GM11168 (cell line): ENCODE results near the gene CACNA1S.

Experiments used
- in situ Hi-C: fragments of 300-500 bp; cut with MboI; formaldehyde crosslinking; loops from one replicate; pipeline ENCODE4 v1.12.0; 2022; ENCODE audit warnings: low sequenced_read_pairs; ENCODE audit not compliant: unreplicated experiment

The CACNA1S gene

DNA sequence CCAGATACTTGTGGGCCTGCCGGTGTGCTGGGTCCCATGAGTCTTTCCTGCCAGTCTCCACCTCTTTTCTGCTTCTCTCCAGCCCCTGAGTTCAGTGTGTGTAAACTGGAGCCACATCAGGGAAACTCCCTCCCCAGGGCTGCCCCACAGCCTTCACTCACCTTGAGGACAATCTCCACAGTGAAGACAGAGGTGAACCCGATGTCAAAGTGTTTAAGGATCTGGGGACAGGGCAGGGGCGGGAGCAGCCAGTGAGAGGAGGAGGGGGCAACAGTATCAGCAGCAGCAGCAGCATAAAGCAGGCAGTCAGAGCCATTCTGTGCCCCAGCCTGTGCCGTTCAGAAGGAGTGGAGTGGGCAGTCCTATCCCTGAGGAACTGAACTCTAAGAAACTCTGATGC is 43.2 kb downstream of the CACNA1S start:
- in situ Hi-C loops: no loop called here

DNA sequence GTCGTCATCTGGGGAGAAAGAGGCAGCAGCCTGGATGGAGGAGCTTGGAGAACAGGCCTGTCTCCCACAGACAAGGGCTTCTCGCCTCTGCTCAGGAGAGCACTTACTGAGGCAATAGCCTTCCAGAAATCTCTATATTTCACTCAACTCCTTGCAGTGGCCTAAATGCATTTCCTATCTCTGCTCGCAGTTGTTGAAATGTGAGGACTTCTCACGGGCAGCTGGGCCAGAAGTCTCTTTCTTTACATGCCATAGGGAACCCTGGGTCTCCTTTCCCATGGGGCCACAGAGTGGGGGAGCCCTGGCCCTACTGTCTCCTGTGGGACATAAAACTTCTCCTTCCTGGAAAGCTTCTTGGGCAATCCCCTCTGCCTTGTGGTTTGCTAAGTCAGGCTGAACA is 45.2 kb downstream of the CACNA1S start:
- in situ Hi-C loops: no loop called here

DNA sequence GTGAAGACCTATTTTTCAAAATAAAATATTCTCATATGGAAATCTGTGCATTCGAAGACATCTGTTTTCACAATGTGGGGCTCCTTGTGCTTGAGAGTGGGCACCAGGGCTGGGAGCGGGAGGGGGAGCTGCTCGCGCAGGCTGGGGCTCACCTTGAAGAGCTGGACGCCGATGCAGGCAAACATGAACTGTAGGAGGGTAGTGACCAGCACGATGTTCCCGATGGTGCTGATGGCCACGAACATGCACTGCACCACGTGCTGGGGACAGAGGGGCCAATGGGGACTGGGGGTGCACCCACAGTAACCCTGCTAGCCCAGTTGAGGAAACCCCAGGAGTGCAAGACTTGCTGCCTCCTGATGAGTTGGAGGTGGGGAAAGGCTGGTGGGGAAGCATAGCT is 46.5 kb downstream of the CACNA1S start:
- in situ Hi-C loops: no loop called here

- in situ Hi-C loops: no loop called here
These were observed 47.4 kb downstream of the CACNA1S start for GRCh38 chr1:201064806-201065205.

DNA sequence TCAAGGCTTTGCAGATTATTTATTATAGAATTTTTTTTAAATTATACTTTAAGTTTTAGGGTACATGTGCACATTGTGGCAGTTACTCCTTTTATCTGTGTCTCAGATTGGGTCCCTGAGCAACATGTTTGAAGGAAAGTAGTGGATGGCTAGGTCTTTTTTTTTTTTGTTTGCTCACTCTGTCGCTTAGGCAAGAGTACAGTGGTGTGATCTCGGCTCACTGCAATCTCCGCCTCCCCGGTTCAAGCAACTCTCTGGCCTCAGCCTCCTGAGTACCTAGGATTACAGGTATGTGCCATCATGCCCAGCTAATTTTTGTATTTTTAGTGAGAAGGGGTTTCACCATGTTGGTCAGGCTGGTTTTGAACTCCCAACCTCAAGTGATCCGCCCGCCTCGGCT is 49.1 kb downstream of the CACNA1S start:
- in situ Hi-C loops: no loop called here

DNA sequence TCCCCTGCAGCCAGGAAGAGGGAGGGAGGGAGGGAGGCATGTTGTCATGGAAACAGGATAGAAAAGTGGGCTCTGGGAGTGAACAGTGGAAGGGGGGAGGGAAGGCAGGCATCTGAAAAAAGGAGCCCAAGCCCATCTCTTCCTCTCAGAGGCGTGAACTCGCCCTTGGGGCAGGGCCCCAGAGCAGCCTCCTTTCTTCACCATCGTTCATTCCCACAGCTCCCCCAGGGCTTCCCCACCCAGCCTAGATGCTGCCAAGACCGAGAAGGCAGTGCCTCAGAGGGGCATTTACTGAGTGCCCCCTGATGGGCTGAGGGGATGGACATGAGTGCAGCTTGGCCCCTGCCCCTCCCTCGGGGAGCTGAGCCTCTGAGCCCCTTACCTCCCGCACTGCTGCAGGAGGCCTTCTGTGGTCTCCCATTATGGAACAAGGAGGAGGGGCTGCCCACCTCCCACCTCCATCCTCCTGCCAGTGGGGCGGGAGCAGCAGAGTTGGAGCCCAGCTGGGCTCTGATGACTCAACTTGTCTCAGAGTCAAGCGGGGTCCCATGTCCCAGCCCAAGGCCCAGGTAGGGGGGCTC is 49.6 kb downstream of the CACNA1S start:
- in situ Hi-C loops: no loop called here

- in situ Hi-C loops: no loop called here
These were observed 50.3 kb downstream of the CACNA1S start for GRCh38 chr1:201061886-201062285.

- in situ Hi-C loops: no loop called here
These were observed 51.2 kb downstream of the CACNA1S start for GRCh38 chr1:201061049-201061448.

- in situ Hi-C loops: no loop called here
These were observed 51.6 kb downstream of the CACNA1S start for GRCh38 chr1:201060586-201060985.

DNA sequence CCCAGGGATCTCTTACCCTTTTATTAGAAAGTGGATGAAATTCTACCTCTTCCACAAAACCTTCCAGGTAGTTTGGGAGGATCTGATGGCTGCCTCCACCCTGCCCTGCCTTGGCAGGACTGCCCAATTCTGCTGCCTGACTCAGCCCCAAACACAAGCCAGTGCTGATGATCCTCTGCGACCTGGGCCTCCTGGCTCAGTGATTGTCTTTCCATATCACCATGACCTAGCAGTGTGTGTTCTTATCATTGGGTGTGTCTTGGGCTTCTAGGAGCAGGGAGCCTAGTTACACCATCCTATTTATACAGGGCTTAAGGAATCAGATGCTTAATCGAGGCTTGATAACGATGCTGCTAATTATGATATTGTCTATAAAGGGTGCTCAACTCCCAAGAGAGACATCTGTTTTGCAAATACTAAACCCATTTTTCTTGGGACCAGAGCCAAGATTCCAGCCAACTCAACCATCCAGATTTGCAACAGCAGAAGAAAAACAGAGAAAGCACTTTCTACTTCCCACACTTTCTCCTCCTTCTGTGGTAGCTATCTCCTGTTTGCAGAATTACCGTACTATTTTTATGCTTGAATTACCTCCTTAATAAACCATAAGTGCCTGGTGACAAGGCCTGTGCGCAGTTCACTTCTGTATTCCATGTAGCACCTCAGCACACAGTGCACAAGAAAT is 52.2 kb downstream of the CACNA1S start:
- in situ Hi-C loops: no loop called here

DNA sequence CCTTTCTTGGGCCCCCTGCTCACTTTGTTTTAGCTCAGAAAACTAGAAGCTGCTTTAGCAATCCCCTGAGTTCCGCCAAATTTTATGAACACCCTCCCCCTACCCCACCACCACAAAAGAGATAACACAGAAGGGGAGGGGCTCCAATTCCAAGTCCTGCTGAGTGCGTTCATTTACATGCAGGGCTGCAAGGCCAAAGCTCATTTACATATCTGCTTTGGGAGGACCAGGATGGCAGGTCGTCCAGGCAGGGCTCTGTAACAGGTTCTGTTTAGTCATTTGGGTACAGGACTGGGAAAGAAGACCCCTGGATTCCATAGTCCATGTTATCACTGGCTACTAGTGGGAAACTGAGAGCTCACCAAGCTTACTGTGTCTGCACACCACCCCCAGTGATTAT is 52.8 kb downstream of the CACNA1S start:
- in situ Hi-C loops: no loop called here

DNA sequence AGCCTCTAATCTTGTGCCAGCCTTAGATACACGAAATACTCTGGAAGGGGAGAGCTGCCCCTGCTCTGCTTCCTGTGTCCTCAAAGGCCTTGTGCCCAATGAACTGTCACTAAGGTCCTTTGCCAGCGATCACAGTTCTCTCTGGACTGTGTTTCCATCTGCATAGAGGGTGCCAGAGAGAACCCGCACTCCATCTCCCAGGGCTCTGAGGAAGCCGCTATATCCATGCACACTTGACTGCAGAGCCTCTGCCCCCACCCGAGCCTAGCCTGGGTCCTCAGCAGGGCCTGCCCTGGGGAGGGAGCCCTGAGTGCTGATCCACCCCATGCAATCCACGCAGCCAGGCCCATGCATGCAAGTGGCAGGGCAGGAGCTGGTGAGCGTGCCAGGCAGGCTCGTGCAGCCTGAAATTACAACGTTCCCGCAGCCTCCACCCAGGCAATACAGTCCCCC is 58.1 kb downstream of the CACNA1S start:
- in situ Hi-C loops: no loop called here

DNA sequence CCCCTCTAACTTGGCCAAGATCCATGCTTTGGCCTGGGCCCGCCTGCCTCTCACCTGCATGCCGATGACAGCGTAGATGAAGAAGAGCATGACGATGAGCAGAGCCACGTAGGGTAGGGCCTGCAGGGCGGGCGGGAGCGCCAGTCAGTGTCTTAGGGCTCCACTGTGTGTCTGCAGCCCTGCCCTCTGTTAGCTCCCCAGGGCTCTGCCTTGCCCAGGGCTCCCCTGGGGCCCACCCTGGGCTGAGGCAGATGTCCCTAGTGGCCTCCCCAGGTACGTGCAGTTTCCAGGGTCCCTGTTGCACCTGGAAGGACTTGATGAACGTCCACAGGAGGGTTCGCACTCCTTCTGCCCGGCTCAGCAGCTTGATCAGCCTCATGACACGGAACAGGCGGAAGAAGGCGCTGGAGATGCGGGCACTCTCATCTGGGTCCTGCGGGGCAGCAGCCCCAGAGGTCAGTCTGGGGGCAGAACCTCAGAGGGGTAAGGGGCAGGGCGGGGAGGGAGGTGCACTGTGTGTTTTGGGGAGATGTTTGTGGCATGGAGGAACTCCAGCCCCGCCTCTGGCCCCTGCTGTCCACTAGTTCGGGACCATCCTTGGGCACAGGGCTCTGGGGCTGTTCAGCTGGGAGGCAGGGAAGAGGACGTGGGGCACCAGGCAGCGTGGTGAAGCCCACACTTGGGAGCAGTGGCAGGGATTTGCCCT is 58.9 kb downstream of the CACNA1S start:
- in situ Hi-C loops: no loop called here

DNA sequence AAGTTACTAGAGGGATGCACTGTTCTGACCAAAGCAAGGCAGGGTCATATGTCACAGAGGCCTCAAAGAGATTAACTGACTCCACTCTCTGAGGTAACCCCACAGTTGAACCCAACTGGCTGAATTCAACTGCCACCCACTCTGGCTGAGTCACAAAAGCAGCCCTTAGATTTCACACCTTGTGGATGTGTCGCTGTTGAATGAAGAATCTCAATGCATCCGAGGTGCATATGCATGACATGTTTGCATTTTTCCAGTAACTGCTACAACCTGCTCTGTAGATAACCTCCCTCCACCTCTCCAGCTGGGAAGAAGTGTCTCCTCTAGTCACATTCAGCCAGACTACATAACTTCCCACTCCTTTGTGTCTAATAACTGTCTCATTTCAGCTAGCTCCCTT is 60.8 kb downstream of the CACNA1S start:
- in situ Hi-C loops: no loop called here

- in situ Hi-C loops: no loop called here
These were observed 61.5 kb downstream of the CACNA1S start for GRCh38 chr1:201050515-201051277.

DNA sequence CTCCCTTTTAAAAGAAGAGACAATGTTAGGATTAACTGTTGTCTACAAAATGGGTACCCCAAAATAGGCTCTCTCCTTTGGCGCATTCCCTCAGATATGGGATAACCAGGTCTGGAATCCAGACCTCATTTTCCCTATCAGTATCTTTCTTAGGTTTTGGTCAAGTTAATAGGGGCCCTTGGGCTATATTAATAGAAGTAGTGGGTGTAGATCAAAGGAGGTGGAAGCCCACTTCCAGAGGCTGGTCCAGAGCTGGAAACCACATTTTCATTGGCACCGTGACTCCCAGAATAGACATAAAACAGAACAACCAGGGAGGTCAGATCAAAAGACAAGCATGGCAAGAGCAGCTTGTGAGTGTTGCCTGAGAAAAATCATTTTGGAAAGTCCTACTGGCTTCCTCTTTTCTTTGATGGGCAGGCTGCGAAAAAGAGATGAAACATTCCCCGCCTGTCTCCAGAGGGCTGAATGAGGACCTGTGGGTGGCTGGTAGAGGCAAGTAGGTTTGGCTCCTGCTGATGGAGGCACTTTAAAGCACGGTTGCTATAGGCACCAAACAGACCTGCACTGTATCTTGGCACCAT is 62.9 kb downstream of the CACNA1S start:
- in situ Hi-C loops: no loop called here

DNA sequence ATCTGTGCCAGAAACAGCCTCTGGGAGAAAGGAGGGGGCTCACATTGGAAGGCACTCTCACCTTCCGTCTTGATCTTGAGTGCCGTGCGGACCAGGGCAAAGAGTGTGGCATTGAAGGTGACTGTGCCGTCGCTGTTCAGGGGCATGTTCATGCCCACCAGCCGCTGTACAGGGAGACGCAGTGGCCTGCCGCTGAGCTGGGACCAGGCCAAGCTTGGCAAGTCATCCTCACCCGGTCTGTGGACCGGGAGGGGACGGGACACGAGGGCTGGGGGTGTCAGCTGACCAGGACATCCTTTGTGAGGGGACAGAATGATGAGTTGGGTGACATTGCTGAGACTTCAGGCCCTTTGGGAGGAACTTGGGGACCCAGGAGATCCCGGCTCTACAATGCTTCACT is 63.7 kb downstream of the CACNA1S start:
- in situ Hi-C loops: no loop called here

DNA sequence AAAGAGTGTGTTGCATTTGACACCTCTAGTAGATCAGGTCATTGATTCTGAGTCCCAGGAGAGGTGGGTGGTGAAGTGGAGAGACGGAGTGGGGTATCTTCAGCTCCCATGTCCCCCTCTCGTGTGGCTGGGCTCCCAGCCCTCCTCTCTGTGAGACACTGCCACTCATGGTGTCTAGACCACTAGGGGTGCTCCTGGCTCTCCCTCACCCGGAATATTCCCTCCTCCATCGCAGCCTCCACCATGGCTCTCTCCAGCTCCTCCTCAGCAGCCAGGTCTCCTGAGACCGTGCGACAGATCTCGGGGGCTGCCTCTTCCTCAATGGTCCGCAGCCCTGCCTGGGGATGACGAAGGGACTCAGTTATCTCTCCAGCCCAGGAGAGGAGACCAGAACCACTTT is 68.1 kb downstream of the CACNA1S start:
- in situ Hi-C loops: loop anchor here (5.0 kb wide), 1 partner anchor 67 kb away; no protein-coding TSS in a partner anchor

DNA sequence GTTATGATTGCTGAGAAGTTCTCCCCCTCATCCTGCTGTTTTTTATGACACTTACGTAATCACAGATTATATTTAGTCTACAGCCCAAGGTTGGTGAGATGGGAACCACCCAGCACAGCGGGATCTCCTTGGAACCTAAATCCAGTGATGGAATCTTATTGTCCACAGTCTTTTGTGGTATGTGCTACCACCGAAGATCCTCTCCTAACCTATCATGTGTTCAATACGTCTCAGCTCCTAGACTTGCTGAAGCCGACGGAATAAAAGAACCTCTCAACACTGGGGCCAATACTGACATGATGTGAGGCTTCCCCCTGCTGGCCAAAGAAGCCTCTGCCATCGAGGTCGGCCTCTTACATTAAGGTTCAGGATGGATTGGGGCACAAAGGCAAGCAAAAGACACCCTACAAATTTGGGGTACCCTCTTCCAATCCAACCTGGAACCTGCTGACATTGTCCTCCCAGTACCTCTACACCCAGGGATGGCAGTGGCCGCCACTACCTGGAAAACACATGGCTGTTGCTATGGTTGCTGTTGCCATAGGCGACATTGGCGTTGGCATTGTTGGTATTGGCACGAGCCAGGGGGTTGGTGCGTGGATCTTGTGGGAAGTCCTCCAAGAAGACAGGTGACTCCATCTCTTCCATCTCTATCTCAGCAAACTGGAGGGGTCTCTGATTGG is 69.3 kb downstream of the CACNA1S start:
- in situ Hi-C loops: loop anchor here (5.0 kb wide), 1 partner anchor 66 kb away; no protein-coding TSS in a partner anchor

DNA sequence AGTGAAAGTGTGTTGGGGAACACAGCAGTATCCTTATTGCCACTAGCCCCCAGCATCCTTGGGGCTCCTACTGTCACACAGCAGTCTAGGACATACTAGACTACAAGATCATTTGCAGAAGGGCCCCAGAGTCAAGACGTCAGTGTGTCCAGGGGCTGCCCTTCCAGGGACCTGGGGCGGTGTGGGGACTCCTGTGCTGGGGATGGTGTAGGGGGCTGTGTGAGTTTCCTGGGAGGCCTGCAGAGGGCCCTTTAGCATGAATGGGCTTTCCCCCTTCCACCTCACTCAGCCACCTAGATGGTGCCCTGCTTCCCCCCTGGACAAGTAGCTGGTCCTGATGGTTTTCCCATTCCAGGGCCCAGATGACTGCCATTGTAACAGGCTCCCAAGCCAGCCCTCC is 71.2 kb downstream of the CACNA1S start:
- in situ Hi-C loops: loop anchor here (5.0 kb wide), 1 partner anchor 64 kb away; no protein-coding TSS in a partner anchor
